Stimulated activated CD4-positive, alpha-beta T cell treated with anti-CD3 and anti-CD28 coated beads, Interleukin-15, amount 100 ng/mL, for 24 hours (primary cell): ENCODE data around the gene CMSS1.

Experiments used
- DNase-seq: peaks from one replicate; pipeline ENCODE4 v3.0.0-alpha.2; 2020

The CMSS1 gene

GRCh38 chr3:100114413-100115030, 296.9 kb downstream of the CMSS1 start, which contains the start of gene FILIP1L:
Gene FILIP1L, minus strand, starts transcription at chr3:100114501.
- DNase-seq = no peak

GRCh38 chr3:100117093-100117492, 299.4 kb downstream of the CMSS1 start:
- DNase-seq = no peak

- no peak for DNase-seq
These were observed 302.4 kb downstream of the CMSS1 start for GRCh38 chr3:100120012-100120411.

DNA sequence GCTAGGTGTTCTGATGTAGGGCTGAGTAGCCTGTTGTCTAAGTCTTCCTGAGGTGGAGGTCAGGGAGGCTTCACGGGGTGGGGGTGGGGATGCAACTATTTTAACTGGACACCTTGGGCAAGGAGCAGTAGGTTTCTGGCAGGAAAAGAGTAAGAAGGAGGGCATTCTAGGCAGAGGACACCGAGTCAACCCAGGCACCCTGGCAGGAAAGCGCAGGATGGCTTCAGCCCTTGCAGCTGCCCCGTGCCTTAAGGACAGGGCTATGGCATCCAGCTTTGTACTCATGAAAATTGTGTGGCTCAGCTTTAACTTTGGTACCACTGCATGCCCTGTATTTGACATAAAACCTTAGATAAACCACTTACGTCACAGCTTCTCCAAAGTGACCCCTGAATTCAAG, 303.0 kb downstream of the CMSS1 start:
- DNase-seq = no peak

- no peak for DNase-seq
These were observed 304.7 kb downstream of the CMSS1 start for GRCh38 chr3:100122321-100122720.

DNA sequence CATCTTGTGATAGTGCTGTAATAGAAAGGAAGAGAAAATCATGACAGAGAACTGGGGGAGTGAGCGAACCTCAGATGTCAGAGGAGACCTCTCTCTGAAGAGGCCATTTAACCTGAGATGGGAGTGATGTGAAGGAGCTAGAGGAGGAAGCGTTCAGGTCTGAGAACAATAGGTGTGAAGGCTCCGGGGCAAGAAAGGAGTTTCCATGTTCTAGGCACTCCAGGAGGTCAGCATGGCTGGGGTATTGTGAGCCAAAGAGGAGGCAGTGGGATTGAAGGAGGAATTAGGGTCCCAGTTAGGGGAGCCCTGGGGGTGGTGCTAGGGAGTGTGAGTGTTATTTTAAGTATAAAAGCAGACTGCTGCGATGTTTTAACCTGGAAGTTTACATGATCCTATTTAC, 305.4 kb downstream of the CMSS1 start:
- DNase-seq = no peak

DNA sequence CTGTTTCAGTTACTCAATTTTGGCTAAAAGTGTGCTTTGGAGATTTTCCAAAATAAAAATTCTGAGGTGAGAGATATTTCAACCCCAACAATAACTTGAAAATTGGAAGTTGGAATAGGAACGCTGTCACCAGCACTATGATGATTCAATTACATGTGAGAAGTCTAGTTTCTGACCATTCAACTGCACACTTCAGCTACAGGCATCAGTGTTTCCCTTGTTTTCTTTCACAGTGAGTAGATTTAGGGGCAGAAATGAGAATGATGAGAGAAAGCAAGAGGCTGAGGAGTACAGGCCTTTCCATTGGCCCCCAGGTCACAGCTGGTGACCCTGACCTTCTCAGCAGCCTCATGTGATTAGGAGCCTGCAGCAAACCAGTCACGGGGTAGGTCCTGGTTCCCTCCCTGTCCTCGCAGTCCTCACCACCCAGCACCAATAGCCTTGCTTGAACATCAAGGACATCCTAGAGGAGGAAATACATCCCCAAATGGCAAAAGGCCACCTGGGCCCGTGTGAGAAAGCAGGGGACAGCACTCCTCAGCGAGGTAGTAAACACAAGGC, 306.6 kb downstream of the CMSS1 start:
- DNase-seq = no peak

DNA sequence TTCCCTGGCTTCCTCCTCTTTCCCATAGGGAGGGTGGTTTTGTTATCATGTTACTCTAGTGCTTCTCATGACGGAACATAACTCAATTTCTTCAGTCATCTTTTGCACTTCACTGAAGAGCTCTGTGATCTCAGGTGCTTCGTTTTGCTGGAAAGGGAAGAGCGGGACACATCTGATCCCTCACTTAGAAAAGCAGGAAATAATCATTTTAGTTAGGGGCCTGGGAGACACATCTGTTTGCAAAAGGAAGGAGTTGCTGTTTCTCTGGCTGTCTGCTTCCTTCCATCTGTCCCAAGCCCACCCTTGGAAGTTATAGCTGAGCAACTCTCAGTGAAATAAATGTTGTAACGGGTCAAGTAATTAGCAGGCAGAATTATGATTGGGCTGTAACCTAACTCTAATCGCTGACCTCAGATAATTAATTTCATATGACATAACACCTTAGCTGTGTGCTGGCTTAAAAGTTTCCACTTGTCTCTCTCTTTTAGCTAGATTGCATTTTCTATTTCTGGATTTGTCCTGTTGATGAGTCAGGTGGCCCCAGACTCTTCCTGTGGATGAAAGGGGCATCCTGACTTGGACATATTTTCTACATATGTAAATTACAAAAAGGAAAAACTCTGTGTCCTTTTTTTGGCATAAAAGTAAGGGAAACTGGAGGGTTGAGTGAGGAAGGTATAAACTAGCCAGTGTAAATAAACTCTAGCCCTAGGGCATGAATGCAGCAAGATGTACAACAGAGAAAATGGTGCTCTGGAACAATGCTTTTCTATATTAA, 307.7 kb downstream of the CMSS1 start:
- DNase-seq = no peak

GRCh38 chr3:100127792-100128191, 310.1 kb downstream of the CMSS1 start:
- no peak for DNase-seq

DNA sequence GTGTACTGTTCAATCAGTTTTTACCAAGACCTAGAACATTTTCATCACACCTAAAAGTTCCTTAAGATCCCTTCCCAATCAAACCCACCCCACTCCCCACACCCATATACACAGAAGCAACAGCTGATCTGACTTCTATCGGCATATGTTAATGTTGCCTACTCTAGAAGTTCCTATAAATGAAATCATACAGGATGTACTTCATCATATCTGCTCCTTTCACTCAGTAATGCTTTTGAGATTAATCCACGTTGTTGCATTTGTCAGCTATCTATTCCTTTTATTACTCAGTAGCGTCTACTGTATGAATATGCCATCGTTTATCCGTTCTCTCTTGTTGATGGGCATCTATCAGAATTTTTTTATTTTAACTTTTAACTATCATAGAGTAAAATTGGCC, 310.9 kb downstream of the CMSS1 start:
- no peak for DNase-seq

GRCh38 chr3:100129941-100130340, 312.3 kb downstream of the CMSS1 start:
- no peak for DNase-seq

GRCh38 chr3:100131241-100131640, 313.6 kb downstream of the CMSS1 start:
- no peak for DNase-seq

DNA sequence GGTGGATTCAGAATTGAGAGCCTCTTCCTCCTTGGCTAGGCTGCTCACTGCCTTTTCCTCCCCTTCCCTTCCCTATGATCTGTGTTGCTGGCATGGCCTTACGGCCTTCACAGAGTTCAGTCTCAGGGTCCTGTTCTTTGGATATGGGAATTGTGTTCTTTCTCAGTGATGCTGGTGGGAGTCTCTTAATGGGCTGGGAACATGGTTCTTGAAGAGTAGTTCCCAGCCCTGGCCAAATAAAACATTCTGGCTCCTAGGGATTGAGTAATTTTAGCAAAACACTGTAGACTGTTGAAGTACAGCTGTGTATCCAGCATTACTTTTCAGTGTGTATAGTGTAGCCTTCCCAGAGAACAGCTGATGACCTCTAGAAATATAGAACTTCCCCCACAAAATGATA, 319.3 kb downstream of the CMSS1 start:
- DNase-seq = no peak

DNA sequence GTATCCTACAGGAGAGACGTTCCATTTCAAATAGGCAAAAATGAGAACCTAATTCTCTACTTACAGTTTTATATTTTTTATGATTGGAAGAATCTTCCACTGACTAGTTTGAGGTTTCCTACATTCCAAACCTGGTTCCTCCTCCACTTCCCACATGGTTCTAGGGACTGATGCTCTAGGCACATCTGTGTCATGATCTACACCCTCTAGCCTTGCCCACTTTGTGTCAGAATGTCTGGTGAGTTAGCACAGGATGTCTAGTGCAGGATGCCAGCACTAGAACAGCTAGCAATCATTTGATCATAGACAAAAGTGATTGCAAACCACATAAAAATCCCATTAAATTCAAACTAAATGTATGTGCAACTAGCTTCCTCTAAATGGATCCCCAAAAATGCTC, 323.3 kb downstream of the CMSS1 start:
- DNase-seq = no peak

- no peak for DNase-seq
These were observed 323.9 kb downstream of the CMSS1 start for GRCh38 chr3:100141586-100141985.

DNA sequence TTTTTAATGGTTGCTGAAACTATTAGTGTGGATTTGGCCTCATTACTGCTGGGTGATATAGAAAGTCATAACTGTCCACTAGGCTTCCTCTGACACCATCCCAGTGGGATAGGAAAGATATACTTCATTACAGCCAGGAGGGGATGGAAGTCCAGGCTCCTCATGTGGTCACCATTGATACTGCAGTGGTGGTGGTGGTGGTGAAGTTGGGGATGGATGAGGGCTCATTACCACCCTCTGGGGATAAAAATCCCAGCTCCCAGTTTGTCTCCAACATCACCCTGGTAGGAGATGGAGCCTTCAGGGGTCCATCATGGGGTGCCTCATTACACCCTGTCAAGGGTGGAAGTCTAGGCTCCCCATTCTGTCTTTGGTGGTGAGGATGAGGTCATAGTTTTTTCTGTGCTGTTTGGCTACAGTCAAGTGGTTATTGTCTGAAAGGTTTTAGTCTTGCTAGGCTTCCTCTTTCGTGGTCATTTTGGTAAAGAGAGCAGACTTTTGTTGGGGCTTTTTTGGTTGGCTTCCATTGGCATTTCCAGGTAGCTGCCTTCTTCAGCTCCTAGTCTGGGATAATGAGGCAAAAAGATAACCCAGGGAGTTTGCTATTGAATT, 326.7 kb downstream of the CMSS1 start:
- no peak for DNase-seq

DNA sequence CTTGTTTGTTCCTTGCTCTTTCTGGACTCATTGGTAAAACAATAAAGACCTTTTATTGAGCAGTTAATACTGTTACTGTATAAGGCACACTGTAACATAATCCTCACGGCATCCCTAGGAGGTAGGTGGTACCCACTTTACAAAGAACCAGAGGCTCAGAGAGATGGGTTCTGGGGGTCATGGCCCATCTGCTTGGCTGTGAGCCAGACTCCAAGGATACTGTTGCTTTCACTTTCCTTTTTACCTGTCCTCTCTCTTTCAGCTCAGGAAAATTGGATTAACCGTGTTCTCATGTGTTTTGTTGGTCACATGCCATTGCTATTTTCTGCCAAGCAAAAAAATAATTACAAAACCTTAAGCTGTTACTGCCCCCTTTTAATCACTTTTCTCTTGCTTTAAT, 331.5 kb downstream of the CMSS1 start:
- DNase-seq = no peak

GRCh38 chr3:100149713-100150415, 332.2 kb downstream of the CMSS1 start:
- no peak for DNase-seq

GRCh38 chr3:100150473-100150872, 332.8 kb downstream of the CMSS1 start:
- DNase-seq = no peak

DNA sequence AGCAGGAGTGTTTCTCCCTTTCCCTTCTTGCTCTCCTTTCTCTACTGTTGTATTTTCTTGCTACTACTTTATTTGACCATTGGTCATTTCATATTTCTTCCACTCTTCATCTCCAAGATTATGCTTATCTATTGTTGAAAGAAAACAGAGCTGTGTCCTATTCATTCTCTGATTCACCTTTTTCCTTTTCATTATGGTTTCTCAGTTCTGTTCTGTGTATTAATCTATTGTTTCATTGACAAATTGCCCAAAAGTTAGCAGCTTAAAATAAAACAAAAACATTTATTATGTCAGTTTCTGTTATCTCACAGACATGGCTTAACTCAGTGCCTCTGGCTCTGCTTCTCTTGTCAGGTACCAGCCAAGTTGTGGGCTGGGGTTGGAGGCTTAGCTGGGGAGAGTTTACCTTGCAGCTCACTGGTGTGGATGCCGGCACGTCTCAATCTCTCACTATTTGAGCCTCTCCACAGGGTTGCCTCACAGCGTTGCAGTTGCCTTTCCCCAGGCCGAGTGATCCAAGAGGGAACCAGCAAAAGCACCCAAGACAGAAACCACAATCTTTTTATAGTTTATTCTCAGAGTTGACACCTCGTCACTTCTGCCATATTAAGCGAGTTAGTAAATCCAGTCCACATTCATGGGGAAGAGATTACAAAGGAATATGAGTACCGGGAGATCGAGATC, 333.5 kb downstream of the CMSS1 start:
- DNase-seq = no peak

DNA sequence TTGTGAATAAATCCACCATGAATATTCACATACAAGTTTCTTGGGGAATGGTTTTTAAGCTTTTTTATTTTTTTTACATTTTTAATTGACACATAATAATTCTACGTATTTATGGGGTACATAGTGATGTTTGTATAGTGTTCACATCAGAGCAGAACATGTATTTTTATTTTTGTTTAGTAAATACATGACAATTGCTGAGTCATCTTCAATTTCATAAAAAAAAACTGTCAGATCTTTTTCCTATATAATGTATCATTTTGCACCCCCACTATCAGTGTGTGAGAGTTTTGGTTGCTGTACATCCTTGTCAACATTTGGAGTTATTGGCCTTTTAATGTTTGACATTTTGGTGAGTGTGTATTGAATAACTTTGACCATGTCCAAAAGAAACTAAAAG, 336.5 kb downstream of the CMSS1 start:
- DNase-seq = no peak

DNA sequence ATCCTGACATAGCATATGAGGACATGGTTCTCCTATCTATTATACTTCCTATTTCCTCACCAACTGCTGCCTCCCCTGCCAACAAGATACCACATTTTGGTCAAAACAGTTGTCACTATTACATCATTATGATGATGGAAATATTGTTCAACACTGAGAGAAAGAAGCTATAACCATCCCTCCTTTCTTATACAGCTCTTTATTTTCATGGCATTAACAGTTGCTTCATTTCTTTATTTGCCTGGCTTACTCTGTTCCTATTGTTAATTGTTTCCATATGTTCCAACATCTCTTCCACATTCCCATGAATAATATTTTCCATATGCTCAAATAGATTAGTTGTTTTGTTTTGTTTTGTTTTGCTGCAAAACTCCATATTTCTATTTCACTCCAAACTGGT, 337.5 kb downstream of the CMSS1 start:
- DNase-seq = no peak

DNA sequence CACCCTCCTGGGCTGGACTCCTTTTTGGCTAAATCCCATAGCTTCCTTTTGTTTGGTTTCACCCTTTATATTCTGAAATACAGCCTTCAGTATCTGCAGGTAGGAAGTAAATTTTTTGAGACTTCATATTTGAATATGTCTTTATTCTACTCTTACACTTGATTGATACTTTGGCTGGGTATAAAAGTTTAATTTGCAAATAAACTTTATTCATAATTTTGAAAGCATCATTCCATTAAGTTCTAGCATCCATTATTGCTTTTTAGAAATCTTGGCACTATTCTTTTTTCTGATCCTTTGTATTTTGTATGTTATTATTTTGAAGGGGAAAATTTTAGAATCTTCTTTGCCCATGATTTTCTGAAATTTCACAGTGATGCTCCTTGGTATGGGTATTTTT, 337.9 kb downstream of the CMSS1 start:
- no peak for DNase-seq
